ENCODE data around the gene MACROH2A1. TPM values are rescaled to one million over a fixed set of nuclear protein-coding genes. Genes with fewer than 3 reads are reported as not detected.
A peak's percentile ranks its signal among the peaks of the same experiment; 100 is the strongest.

The MACROH2A1 gene
- total RNA-seq, 6 donors from 2014 or later = 232 to 690 (median 355) TPM

DNA sequence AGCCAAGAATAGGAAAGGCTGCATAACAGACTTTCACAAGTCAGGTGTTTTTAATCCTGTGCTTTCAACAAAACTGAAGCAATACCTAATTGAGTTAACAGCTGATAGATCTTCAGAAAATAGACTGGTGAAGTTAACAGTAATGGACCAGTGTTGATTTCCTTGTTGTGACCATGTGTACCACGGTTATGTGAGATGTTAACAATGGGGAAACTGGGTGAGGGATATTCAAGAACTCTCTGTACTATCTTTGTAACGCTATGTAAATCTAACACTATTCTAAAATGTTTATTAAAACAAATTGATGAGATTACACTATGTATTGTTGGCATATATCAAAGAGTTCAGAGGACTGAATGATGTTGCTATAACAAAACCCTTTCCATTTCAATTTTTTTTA, 36.9 kb downstream of the MACROH2A1 start:
- 83 to 87% methylated on average over 2 of the region's 2 CpGs for WGBS, 2 donors
- H3K9me3 ChIP-seq = no peaks in the 10 kb centered on the region
- no peak overlapping the region for H3K27ac ChIP-seq
- peaks cover under 1 to 18% (median 2%) of the 10 kb centered on the region in 4 donors for H3K4me1 ChIP-seq
- no peak overlapping the region for H3K4me3 ChIP-seq
- TF ChIP-seq POLR2A (IDR thresholded peaks at IDR 0.05) (no peak), EP300 (IDR thresholded peaks at IDR 0.05) (no peak), POLR2AphosphoS5 (IDR thresholded peaks at IDR 0.05) (no peak), CTCF (IDR thresholded peaks at IDR 0.05) (no peak)
- H3K36me3 ChIP-seq = peaks cover 0 to 57% (median 12%) of the 10 kb centered on the region in 4 donors
- ATAC-seq (ENCODE audit: low FRiP score in 2 of 2) (no peak), DNase-seq (no peak)
- no peaks in the 10 kb centered on the region for H3K27me3 ChIP-seq

- Histone ChIP-seq H3K27me3 (no peaks in the 10 kb centered on the region), H3K36me3 (peaks cover 0 to 55% (median 14%) of the 10 kb centered on the region in 4 donors), H3K4me3 (no peak overlapping the region), H3K4me1 (peaks cover 5 to 26% (median 9%) of the 10 kb centered on the region in 4 donors), H3K9me3 (no peaks in the 10 kb centered on the region), H3K27ac (peak overlapping the region in 3 of 4 donors; percentile 11 to 28 (median 12))
- DNase-seq (no peak), ATAC-seq (ENCODE audit: low FRiP score in 2 of 2) (peak in 1 of 2 donors; percentile 36)
- WGBS, 2 donors = 63 to 78% methylated on average over 15 to 16 of the region's 16 CpGs
- TF ChIP-seq POLR2AphosphoS5 (IDR thresholded peaks at IDR 0.05) (no peak), EP300 (IDR thresholded peaks at IDR 0.05) (no peak), CTCF (IDR thresholded peaks at IDR 0.05) (no peak), POLR2A (IDR thresholded peaks at IDR 0.05) (no peak)
These were observed 38.5 kb downstream of the MACROH2A1 start for GRCh38 chr5:135360278-135361274.

DNA sequence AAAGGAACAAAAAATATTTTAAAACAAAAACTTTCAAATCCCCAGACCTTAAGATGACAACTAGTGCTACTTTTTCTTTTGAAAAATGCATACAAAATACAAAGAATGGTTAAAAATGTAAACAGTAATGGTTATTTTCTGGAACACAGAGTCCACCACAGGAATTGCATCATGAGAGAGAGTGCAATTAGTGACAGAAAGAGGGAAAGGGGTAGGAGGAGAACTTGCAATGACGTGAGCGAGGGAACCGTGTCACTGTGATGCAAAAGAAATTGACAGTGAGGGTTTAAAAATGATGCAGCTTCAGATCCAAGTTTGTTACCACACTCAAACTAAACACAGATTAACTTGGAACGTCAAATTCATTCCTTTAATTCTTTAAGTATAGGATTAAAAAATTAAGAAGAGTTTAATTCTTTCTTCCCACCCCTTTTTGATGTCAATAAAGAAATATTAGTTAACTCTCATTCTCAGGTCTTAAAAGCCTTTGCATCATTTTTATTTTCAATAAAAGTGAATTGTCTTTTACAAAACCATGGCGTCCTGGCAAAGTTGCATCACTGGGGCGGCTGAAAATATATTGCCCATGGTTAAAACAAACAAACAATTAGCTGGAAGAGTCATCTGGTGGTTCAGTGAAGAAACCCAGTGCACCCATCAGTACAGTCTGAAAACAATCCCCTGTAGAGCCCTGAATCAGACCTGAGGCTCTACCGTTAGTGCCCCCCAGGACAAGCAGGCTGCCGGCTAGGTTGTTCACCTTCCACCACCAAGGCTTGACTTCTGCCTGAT, 39.5 kb downstream of the MACROH2A1 start:
- Histone ChIP-seq H3K4me3 (no peak overlapping the region), H3K9me3 (no peaks in the 10 kb centered on the region), H3K27ac (peak overlapping the region in 1 of 4 donors; percentile 28), H3K27me3 (no peaks in the 10 kb centered on the region), H3K36me3 (peaks cover 0 to 55% (median 14%) of the 10 kb centered on the region in 4 donors), H3K4me1 (peaks cover 8 to 27% (median 11%) of the 10 kb centered on the region in 4 donors)
- ATAC-seq (ENCODE audit: low FRiP score in 2 of 2) = no peak
- TF ChIP-seq POLR2AphosphoS5 (IDR thresholded peaks at IDR 0.05) (no peak), CTCF (IDR thresholded peaks at IDR 0.05) (no peak), EP300 (IDR thresholded peaks at IDR 0.05) (no peak), POLR2A (IDR thresholded peaks at IDR 0.05) (no peak)
- no peak for DNase-seq
- WGBS, 2 donors = 78 to 83% methylated on average over 8 of the region's 8 CpGs

DNA sequence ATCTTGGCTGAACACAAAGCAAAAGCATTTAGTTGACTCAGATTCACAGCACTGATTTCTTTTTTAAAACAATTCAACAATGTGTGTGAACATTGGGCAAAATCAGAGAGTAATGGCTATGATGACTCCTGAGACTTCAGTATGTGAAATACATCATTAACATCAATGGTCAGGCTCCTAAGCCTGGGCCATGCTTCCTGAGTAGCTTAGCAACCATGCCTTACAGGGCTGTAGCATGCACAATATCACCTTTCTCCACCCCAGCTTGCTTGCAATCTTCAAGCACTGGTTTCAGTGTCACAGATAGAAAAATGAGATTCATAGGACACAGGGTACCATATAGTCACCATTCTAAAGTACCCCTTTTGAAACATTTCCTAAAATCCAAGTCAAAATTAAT, 41.3 kb downstream of the MACROH2A1 start:
- ATAC-seq (ENCODE audit: low FRiP score in 2 of 2) (no peak), DNase-seq (no peak)
- Histone ChIP-seq H3K4me3 (no peak overlapping the region), H3K9me3 (no peaks in the 10 kb centered on the region), H3K4me1 (peaks cover 10 to 24% (median 15%) of the 10 kb centered on the region in 4 donors), H3K27ac (no peak overlapping the region), H3K36me3 (peaks cover 0 to 57% (median 21%) of the 10 kb centered on the region in 4 donors), H3K27me3 (no peaks in the 10 kb centered on the region)
- TF ChIP-seq CTCF (IDR thresholded peaks at IDR 0.05) (no peak), EP300 (IDR thresholded peaks at IDR 0.05) (no peak), POLR2AphosphoS5 (IDR thresholded peaks at IDR 0.05) (no peak), POLR2A (IDR thresholded peaks at IDR 0.05) (no peak)
